GM19193 (cell line): ENCODE measurements around the gene SEC61A2.

ENCODE experiments used
- POLR2A ChIP-seq: IDR thresholded peaks from 4 replicates; pipeline ENCODE4 v1.6.1; 2011; ENCODE audit not compliant: insufficient read depth, insufficient read length; ENCODE audit errors: extremely low read depth

The SEC61A2 gene

GRCh38 chr10:12140038-12140437 is 10.6 kb downstream of the SEC61A2 start:
- TF ChIP-seq POLR2A = no peak

DNA sequence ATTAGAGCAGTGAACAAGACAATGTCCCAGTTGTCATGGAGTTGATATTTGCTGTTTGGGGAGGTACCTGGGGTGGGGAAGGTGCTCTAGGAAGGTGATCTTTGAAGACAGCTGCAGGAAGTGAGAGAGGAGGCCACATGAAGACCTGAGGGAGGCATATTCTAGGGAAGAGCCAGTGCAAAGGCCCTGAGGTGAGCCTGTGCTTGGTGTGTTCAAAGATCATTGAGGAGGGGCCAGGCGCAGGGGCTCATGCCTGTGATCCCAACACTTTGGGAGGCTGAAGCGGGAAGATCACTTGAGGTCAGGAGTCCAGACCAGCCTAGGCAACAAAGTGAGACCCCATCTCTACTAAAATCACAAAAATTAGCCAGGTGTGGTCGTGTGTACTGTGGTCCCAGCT is 15.1 kb downstream of the SEC61A2 start:
- TF ChIP-seq POLR2A = no peak

DNA sequence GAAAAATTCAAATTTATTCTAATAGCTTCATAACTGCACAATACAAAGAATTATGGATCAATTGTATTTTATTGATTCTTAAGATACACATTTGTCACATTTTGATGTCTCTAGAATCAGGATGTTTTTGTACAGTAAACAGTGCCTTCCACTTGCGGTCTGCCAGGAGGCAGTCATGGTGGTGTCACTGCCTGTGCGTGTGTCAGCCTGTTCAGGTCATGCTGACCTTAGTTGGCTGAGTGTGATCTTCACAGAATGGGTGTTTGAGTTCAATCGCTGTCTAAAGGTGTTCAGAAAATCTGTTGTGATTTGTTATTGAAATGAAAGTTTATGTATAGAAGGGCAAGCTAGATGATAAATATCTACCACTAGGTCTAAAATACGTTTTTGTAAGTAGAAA is 20.7 kb downstream of the SEC61A2 start:
- no peak for TF ChIP-seq POLR2A

GRCh38 chr10:12154516-12154915 is 25.0 kb downstream of the SEC61A2 start:
- TF ChIP-seq POLR2A = no peak

DNA sequence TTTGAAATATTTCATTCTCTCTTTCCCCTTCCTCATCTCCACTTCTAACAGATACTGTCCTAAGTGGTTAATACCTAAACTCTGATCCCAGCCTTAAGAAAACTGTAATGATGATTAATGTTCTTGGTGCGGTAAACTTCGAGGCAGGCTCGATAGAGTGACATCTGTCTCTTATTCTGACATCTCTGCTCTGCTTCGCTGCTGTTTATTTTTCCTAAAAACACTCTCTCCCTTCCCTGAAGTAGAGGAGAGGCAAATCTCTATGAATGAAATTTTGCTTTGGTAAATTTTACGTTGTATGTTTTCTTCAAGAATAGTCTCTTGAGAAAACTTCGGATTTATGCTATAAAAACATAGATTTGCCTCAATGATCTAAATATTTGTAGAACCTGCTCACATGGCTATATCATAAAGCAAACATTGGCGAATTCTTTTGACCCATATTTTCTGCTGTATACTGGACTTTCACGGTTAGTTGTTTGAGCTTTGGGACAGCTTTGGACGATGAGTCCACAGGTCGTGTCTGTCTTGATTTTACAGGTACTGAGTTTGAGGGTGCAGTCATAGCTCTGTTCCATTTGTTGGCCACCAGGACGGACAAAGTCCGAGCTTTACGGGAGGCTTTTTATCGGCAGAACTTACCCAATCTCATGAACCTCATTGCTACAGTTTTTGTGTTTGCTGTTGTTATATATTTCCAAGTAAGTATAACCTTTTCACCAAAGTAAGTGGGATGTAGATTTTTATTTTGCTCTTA is 27.1 kb downstream of the SEC61A2 start:
- no peak for TF ChIP-seq POLR2A

GRCh38 chr10:12158111-12158510 is 28.6 kb downstream of the SEC61A2 start:
- TF ChIP-seq POLR2A = no peak

DNA sequence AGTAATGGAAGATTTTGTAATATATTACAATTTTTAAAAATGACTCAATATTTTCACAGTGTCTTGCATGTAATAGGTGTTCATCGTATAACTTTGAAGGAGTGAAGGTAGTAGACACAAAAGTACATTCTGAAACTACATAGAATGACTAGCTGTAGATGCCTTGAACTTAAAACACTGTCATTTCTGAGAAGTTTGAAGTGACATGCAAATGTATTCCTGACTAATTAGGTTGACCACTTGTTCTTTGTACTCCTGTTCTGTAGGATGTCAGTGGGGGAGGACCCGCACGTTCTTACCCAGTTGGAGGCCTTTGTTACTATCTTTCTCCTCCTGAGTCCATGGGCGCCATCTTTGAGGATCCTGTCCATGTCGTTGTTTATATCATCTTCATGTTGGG is 31.2 kb downstream of the SEC61A2 start:
- no peak for TF ChIP-seq POLR2A

GRCh38 chr10:12162927-12163326 is 33.5 kb downstream of the SEC61A2 start:
- no peak for TF ChIP-seq POLR2A

- TF ChIP-seq POLR2A = no peak
These were observed 34.6 kb downstream of the SEC61A2 start for GRCh38 chr10:12164085-12164484.

DNA sequence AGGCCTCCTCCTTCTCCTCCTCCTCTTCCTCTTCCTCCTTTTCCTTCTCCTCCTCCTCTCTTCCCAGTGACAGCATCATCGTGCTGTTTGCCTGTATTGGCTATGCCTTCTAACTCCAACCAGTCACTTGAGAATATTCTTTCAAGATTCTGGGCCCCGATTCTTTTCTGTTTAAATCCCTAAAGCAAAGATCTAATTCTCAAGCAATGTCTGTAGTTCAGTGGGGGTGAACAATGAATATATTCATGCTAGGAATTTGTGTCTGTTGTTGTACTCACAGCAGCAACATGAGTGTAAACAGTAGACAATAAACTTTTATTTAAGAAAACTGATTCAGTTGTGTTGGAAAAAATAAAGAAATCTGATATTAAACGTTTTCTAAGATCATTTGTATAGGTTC is 35.6 kb downstream of the SEC61A2 start:
- TF ChIP-seq POLR2A = no peak

GRCh38 chr10:12165999-12166775 is 36.7 kb downstream of the SEC61A2 start:
- TF ChIP-seq POLR2A = no peak

DNA sequence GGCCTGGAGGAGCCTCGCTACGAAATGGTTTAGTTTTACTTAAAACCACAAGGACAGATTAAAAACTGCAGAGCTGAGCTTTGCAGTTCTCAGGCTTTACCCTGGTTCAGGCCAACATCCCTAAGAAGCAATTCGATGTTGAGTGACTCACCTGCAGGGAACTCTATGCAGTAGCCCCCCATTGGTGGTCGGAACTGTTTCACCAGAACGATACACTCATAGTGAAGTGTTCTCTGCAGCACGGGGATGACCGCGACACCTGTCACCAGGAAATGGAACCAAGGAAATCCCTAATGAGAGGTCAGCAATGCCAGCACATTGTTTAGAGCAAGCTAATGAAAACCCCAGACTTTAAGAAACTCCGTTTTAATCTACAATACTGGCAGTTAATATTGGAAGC is 48.2 kb downstream of the SEC61A2 start:
- TF ChIP-seq POLR2A = no peak

DNA sequence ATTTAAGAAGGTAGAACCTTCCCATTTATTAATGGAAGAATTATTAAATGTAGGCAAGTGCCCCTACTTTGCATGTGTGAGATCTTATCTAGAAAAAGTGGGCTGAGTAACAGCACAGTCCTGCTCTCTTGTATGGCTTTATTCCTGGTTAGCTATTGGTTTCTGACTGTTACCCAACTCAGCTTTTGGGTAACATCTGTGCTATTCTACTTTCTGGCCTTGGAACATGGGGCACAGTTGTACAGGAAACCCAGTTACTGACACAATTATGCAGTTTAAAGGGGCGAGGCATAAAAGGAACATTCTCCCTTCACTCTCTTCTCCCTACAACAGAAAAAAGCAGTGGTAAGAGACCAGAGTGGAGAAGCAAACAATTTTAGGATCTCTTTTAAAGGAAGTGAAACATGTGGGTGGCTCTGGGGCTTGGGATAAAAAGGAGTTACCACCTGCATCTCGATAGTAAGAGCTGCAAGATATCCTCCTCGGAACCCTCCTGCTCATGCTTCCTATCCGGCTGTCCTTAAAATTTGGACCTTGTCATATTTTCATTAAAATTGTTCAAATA is 50.2 kb downstream of the SEC61A2 start:
- TF ChIP-seq POLR2A = no peak

DNA sequence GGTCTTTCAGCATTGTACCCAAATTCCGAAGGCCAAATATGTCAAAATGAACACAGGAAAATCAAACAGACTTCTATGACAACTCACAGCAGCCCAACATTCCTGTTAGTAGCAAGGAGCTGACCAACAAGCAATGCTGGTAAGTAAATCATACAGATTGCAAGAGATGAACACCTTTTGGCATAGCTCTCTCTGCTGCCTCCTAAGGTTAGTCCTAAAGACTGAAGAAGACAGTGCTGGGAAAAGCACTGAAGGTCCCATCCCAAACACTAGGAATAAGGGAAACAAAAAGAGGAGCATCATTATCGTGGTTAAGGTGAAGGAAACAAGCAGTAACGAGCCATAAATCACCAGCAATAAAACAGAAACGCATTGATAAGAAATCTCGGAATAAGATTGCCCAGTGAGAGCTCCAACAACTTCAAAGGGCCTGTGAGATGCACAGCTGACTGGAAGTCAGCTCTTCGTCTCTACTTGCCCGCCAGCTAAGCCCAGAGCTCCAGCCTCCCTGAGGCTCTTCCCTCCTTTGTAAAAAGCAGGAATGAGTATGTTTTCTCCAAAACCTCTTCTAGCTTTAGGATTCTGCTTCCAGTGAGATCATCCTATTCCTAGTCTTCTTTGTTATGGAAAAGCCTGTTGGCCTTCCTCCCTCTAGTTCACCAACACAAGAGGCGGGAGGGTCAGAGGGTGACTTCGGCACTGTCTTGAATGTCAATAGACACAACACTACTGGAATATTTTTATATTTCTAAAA is 50.9 kb downstream of the SEC61A2 start:
- no peak for TF ChIP-seq POLR2A

GRCh38 chr10:12181065-12181775 is 51.7 kb downstream of the SEC61A2 start:
- TF ChIP-seq POLR2A = no peak

DNA sequence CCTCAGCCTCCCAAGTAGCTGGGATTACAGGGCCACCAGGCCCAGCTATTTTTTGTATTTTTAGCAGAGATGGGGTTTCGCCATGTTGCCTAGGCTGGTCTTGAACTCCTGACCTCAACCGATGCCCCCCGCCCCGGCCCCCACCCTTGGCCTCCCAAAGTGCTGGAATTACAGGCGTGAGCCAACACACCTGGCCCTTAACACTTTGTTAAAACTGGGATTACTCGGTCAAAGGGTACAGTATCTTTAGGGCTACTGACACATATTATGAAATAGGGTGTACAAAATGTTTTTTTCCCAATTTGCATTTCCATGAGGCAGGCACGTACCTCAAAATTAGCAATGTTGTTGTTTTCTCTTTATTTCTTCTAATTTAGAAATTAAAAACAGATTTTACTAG is 54.7 kb downstream of the SEC61A2 start:
- no peak for TF ChIP-seq POLR2A

GRCh38 chr10:12186323-12186722 is 56.8 kb downstream of the SEC61A2 start:
- no peak for TF ChIP-seq POLR2A
